Measurements from ENCODE around the gene TMEM156.

The TMEM156 gene

DNA sequence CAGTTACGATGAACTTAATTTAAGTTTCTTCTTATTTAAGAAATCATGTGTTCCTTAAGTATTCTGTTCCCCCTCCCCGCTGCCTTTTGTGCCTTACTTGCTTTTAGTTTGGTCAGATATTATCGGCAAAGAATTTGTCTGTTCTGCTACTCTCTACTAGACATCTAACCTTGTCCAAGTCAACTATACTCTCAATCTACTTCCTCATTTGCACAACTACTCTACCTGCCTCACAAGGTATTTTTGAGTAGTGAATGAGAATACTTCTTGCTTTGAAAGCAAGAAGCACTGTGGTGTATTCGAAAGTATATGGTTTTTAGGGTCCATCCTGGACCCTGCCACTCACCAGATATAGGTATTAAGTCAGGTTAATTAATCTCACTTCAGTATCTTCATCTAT is 21.8 kb upstream of the TMEM156 start:
- Histone ChIP-seq H3K4me2 (ENCODE audit: low read length, poor library complexity, severe bottlenecking) (no peak overlapping the region), H3K23ac (ENCODE audit: low read length in 2 of 2) (no peak overlapping the region), H2AFZ (ENCODE audit: low read depth, low read length) (no peak overlapping the region)

DNA sequence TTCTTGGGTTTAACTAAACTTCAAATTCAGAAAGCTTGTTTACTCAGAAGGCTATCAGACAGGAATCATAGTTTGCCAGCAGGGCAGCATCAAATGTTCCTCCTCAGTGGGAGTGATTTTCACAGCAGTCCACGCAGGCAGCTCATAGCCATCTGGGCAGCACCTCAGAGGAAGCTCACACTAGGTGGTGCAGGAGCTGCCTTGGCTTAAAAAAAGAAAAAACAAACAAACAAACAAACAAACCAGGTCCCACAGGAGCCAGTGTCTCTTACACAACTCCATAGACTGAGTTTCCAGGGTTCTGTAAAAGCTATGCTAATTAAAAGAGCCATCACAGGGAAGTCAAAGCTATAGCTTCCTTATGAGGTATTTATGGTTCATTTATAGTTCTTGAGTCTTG is 19.3 kb upstream of the TMEM156 start:
- Histone ChIP-seq H3K18ac (ENCODE audit: low read depth in 1 of 2, low read length in 2 of 2) (no peak overlapping the region), H3K4ac (ENCODE audit: low read depth in 1 of 2, low read length in 2 of 2) (no peak overlapping the region), H2BK12ac (ENCODE audit: low read length in 2 of 2) (no peak overlapping the region), H3K27ac (ENCODE audit: low read length, poor library complexity, severe bottlenecking) (no peak overlapping the region), H4K8ac (ENCODE audit: low read length) (no peak overlapping the region), H2AFZ (ENCODE audit: low read depth, low read length) (no peak overlapping the region), H2BK5ac (ENCODE audit: low read depth, low read length, poor library complexity, severe bottlenecking) (no peak overlapping the region), H3K9ac (ENCODE audit: low read length) (no peak overlapping the region), H4K91ac (ENCODE audit: low read length) (no peak overlapping the region), H3K27me3 (ENCODE audit: control insufficient read depth in 1 of 2, insufficient read depth in 1 of 2, low read length in 2 of 2) (no peaks in the 10 kb centered on the region), H3K14ac (ENCODE audit: low read length in 2 of 2) (no peak overlapping the region), H2AK5ac (ENCODE audit: low read length, severe bottlenecking) (no peak overlapping the region), H3K79me1 (replicated peaks; ENCODE audit: low read length, poor library complexity, severe bottlenecking) (no peaks in the 10 kb centered on the region), H2BK120ac (ENCODE audit: low read depth, low read length) (no peak overlapping the region), H3K4me1 (ENCODE audit: control insufficient read depth, insufficient read depth, low read depth, low read length) (peaks cover 2% of the 10 kb centered on the region), H2BK15ac (ENCODE audit: low read depth, poor library complexity, severe bottlenecking) (no peak overlapping the region), H3K9me3 (ENCODE audit: control insufficient read depth, low read length) (no peaks in the 10 kb centered on the region), H3K4me3 (ENCODE audit: insufficient read depth in 1 of 2, low read depth in 1 of 2, low read length in 2 of 2) (no peak overlapping the region), H3K4me2 (ENCODE audit: low read length, poor library complexity, severe bottlenecking) (no peak overlapping the region), H3K23ac (ENCODE audit: low read length in 2 of 2) (no peak overlapping the region), H3K36me3 (ENCODE audit: control insufficient read depth in 1 of 2, insufficient read depth in 2 of 2, low read depth in 1 of 2, low read length in 2 of 2) (peaks cover 0 to 2% of the 10 kb centered on the region in 2 experiments)
- WGBS, result 75% methylated on average over 1 of the region's 1 CpG
- no peak for DNase-seq

More for the DNA sequence above, 21.8 kb upstream of the TMEM156 start:
- Histone ChIP-seq H3K9me3 (ENCODE audit: control insufficient read depth, low read length) (no peaks in the 10 kb centered on the region), H3K36me3 (ENCODE audit: control insufficient read depth in 1 of 2, insufficient read depth in 2 of 2, low read depth in 1 of 2, low read length in 2 of 2) (peaks cover 0 to under 1% of the 10 kb centered on the region in 2 experiments), H3K4me3 (ENCODE audit: insufficient read depth in 1 of 2, low read depth in 1 of 2, low read length in 2 of 2) (no peak overlapping the region), H3K27ac (ENCODE audit: low read length, poor library complexity, severe bottlenecking) (no peak overlapping the region), H2BK12ac (ENCODE audit: low read length in 2 of 2) (no peak overlapping the region), H3K18ac (ENCODE audit: low read depth in 1 of 2, low read length in 2 of 2) (no peak overlapping the region), H3K4me1 (ENCODE audit: control insufficient read depth, insufficient read depth, low read depth, low read length) (peaks cover 1% of the 10 kb centered on the region), H4K91ac (ENCODE audit: low read length) (no peak overlapping the region), H4K8ac (ENCODE audit: low read length) (no peak overlapping the region), H3K4ac (ENCODE audit: low read depth in 1 of 2, low read length in 2 of 2) (no peak overlapping the region), H2BK15ac (ENCODE audit: low read depth, poor library complexity, severe bottlenecking) (no peak overlapping the region), H2AK5ac (ENCODE audit: low read length, severe bottlenecking) (no peak overlapping the region), H3K14ac (ENCODE audit: low read length in 2 of 2) (no peak overlapping the region), H3K9ac (ENCODE audit: low read length) (no peak overlapping the region), H3K27me3 (ENCODE audit: control insufficient read depth in 1 of 2, insufficient read depth in 1 of 2, low read length in 2 of 2) (no peaks in the 10 kb centered on the region), H2BK5ac (ENCODE audit: low read depth, low read length, poor library complexity, severe bottlenecking) (no peak overlapping the region), H2BK120ac (ENCODE audit: low read depth, low read length) (no peak overlapping the region), H3K79me1 (replicated peaks; ENCODE audit: low read length, poor library complexity, severe bottlenecking) (peaks cover 2% of the 10 kb centered on the region)
- no peak for DNase-seq
- 100% methylated on average over 2 of the region's 4 CpGs for WGBS

DNA sequence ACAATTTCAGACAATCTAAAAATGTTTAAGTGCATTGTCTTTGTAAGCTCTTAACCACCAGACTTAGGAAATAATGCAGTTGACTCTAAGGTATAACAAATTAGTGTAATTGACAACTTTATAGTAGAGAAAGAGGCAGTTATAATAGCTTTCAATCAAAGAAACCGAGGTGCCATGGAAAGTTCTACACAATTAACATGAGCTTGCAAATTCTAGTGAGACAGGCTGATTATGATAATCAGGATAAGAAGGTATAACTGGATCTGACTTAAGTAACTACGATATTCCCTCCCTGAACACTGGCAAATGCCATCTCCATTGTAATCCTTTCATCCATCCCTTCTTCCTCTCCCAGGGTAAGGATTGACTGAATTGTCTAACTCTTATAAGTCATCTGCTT is 18.4 kb upstream of the TMEM156 start:
- Histone ChIP-seq H2BK12ac (ENCODE audit: low read length in 2 of 2) (no peak overlapping the region), H2AFZ (ENCODE audit: low read depth, low read length) (no peak overlapping the region), H2BK120ac (ENCODE audit: low read depth, low read length) (no peak overlapping the region), H3K4ac (ENCODE audit: low read depth in 1 of 2, low read length in 2 of 2) (no peak overlapping the region), H2BK5ac (ENCODE audit: low read depth, low read length, poor library complexity, severe bottlenecking) (no peak overlapping the region), H2AK5ac (ENCODE audit: low read length, severe bottlenecking) (no peak overlapping the region), H3K36me3 (ENCODE audit: control insufficient read depth in 1 of 2, insufficient read depth in 2 of 2, low read depth in 1 of 2, low read length in 2 of 2) (peaks cover 0 to 2% of the 10 kb centered on the region in 2 experiments), H3K18ac (ENCODE audit: low read depth in 1 of 2, low read length in 2 of 2) (peak overlapping the region in 1 of 2 experiments; percentile 74), H4K91ac (ENCODE audit: low read length) (no peak overlapping the region), H3K9ac (ENCODE audit: low read length) (no peak overlapping the region), H3K4me1 (ENCODE audit: control insufficient read depth, insufficient read depth, low read depth, low read length) (peaks cover 2% of the 10 kb centered on the region), H3K27ac (ENCODE audit: low read length, poor library complexity, severe bottlenecking) (no peak overlapping the region), H3K4me3 (ENCODE audit: insufficient read depth in 1 of 2, low read depth in 1 of 2, low read length in 2 of 2) (no peak overlapping the region), H3K9me3 (ENCODE audit: control insufficient read depth, low read length) (no peaks in the 10 kb centered on the region), H3K79me1 (replicated peaks; ENCODE audit: low read length, poor library complexity, severe bottlenecking) (no peaks in the 10 kb centered on the region), H4K8ac (ENCODE audit: low read length) (no peak overlapping the region), H3K4me2 (ENCODE audit: low read length, poor library complexity, severe bottlenecking) (no peak overlapping the region), H3K23ac (ENCODE audit: low read length in 2 of 2) (no peak overlapping the region), H3K27me3 (ENCODE audit: control insufficient read depth in 1 of 2, insufficient read depth in 1 of 2, low read length in 2 of 2) (no peaks in the 10 kb centered on the region), H2BK15ac (ENCODE audit: low read depth, poor library complexity, severe bottlenecking) (no peak overlapping the region), H3K14ac (ENCODE audit: low read length in 2 of 2) (no peak overlapping the region)
- DNase-seq, result no peak
- WGBS, result 80% methylated on average over 2 of the region's 2 CpGs

DNA sequence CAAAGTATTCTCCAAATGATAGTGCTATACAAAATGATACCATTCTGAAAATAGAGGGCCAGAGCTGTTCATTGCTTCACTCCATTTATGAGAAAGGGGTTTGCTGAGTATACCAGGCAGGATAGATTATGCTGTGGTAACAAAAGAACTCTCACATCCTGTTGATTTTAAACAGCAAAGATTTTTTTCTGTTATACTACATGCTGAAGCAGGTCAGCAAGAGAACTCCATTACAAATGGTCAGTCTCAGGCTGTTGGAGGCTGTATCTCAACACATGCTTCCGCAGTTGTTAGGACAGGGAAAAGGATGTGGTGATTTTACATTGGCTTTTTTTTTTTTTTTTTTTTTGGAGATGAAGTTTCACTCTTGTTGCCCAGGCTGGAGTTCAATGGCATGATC is 16.1 kb upstream of the TMEM156 start:
- peaks cover 0 to 2% of the 10 kb centered on the region in 2 experiments for H3K36me3 ChIP-seq (ENCODE audit: control insufficient read depth in 1 of 2, insufficient read depth in 2 of 2, low read depth in 1 of 2, low read length in 2 of 2)

More for the DNA sequence above, 16.1 kb upstream of the TMEM156 start:
- no peak overlapping the region for H2BK15ac ChIP-seq (ENCODE audit: low read depth, poor library complexity, severe bottlenecking)
- no peak overlapping the region for H2BK12ac ChIP-seq (ENCODE audit: low read length in 2 of 2)
- no peaks in the 10 kb centered on the region for H3K9me3 ChIP-seq (ENCODE audit: control insufficient read depth, low read length)
- no peak overlapping the region for H3K27ac ChIP-seq (ENCODE audit: low read length, poor library complexity, severe bottlenecking)
- H3K4me3 ChIP-seq (ENCODE audit: insufficient read depth in 1 of 2, low read depth in 1 of 2, low read length in 2 of 2), result no peak overlapping the region
- DNase-seq, result peak; percentile 23
- 88% methylated on average over 1 of the region's 1 CpG for WGBS
- no peak overlapping the region for H3K9ac ChIP-seq (ENCODE audit: low read length)
- H3K14ac ChIP-seq (ENCODE audit: low read length in 2 of 2), result no peak overlapping the region
- H2BK120ac ChIP-seq (ENCODE audit: low read depth, low read length), result no peak overlapping the region
- no peak overlapping the region for H2AFZ ChIP-seq (ENCODE audit: low read depth, low read length)
- H3K27me3 ChIP-seq (ENCODE audit: control insufficient read depth in 1 of 2, insufficient read depth in 1 of 2, low read length in 2 of 2), result no peaks in the 10 kb centered on the region
- no peaks in the 10 kb centered on the region for H3K79me1 ChIP-seq (replicated peaks; ENCODE audit: low read length, poor library complexity, severe bottlenecking)
- H4K8ac ChIP-seq (ENCODE audit: low read length), result no peak overlapping the region
- no peak overlapping the region for H3K4ac ChIP-seq (ENCODE audit: low read depth in 1 of 2, low read length in 2 of 2)
- no peak overlapping the region for H3K23ac ChIP-seq (ENCODE audit: low read length in 2 of 2)
- H4K91ac ChIP-seq (ENCODE audit: low read length), result no peak overlapping the region
- no peak overlapping the region for H2AK5ac ChIP-seq (ENCODE audit: low read length, severe bottlenecking)
- H3K18ac ChIP-seq (ENCODE audit: low read depth in 1 of 2, low read length in 2 of 2), result no peak overlapping the region
- H3K4me1 ChIP-seq (ENCODE audit: control insufficient read depth, insufficient read depth, low read depth, low read length), result peaks cover 2% of the 10 kb centered on the region
- H3K4me2 ChIP-seq (ENCODE audit: low read length, poor library complexity, severe bottlenecking), result no peak overlapping the region
- H2BK5ac ChIP-seq (ENCODE audit: low read depth, low read length, poor library complexity, severe bottlenecking), result no peak overlapping the region
